OCI-LY7 (cell line): ENCODE data around the gene HPSE2.
"Not testable (repeated sequence)": the region's sequence is repeated elsewhere in the genome, so short reads cannot be mapped to it uniquely, and the experiment has no call there.

Source experiments
- CTCF ChIP-seq: fragments of 200-600 bp; sonication (generic); conservative IDR thresholded peaks from 2 replicates; pipeline ENCODE4 v1.5.1; 2014; ENCODE audit warnings: mild to moderate bottlenecking, antibody characterized with exemption, low read length, moderate library complexity, mixed read lengths
- EZH2phosphoT487 ChIP-seq: fragments of 200-600 bp; sonication (generic); IDR thresholded peaks from 2 replicates; pipeline ENCODE4 v1.6.1; 2018; ENCODE audit warnings: low read depth, borderline replicate concordance, mild to moderate bottlenecking, mixed run types, antibody characterized with exemption, low read length, moderate library complexity, mixed read lengths

GRCh38 chr10:99132897-99133296 lies 102.8 kb downstream of the HPSE2 start:
- TF ChIP-seq CTCF, EZH2phosphoT487: not testable (repeated sequence)
